ENCODE measurements around the gene PRR33. TPM values are rescaled to one million over a fixed set of nuclear protein-coding genes. Genes with fewer than 3 reads are reported as not detected.
"Not testable (repeated sequence)": the region's sequence is repeated elsewhere in the genome, so short reads cannot be mapped to it uniquely, and the experiment has no call there.

Gene PRR33
- not detected in 2 replicates for total RNA-seq (2012; rRNA removed)

DNA sequence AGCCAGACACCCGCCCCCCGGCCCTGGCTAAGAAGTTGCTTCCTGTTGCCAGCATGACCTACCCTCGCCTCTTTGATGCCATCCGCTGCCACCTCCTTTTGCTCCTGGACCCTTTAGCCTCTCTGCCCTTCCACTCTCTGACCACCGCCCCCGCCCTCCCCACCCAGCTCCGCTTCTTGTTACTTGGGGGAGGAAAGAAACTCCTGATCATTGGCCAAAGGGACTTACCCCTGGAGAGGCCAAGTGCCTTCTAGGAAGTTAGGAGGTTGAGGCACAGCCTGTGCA is at the start of gene PRR33:
PRR33 (minus strand) TSS at position 65 of the 285 bp plus-strand sequence. CDS start 1,311 bp downstream, outside the sequence.
- peaks cover 47% of the 10 kb centered on the region for H3K36me3 ChIP-seq (ENCODE audit: insufficient read depth, low read length)
- peaks cover 11% of the 10 kb centered on the region for H3K27me3 ChIP-seq (ENCODE audit: control insufficient read depth, insufficient read depth, low read length)
- H3K4me1 ChIP-seq (ENCODE audit: control insufficient read depth, insufficient read depth, low read length): peaks cover 33% of the 10 kb centered on the region
- H3K9me3 ChIP-seq (replicated peaks; ENCODE audit: low read length): no peaks in the 10 kb centered on the region
- H3K4me2 ChIP-seq (ENCODE audit: low read length): no peak within 1 kb of the TSS
- H3K4me3 ChIP-seq (ENCODE audit: low read length): no peak within 1 kb of the TSS
- peak within 1 kb of the TSS; percentile 47 for H3K9ac ChIP-seq (ENCODE audit: low read depth, low read length)

GRCh38 chr11:1939788-1940187 is 48.1 kb upstream of the PRR33 start:
- not testable (repeated sequence) for H3K27me3 ChIP-seq (ENCODE audit: control insufficient read depth, insufficient read depth, low read length); H3K36me3 ChIP-seq (ENCODE audit: insufficient read depth, low read length); H3K4me1 ChIP-seq (ENCODE audit: control insufficient read depth, insufficient read depth, low read length); H3K4me3 ChIP-seq (ENCODE audit: low read length); H3K4me2 ChIP-seq (ENCODE audit: low read length); H3K9ac ChIP-seq (ENCODE audit: low read depth, low read length); H3K9me3 ChIP-seq (replicated peaks; ENCODE audit: low read length)

DNA sequence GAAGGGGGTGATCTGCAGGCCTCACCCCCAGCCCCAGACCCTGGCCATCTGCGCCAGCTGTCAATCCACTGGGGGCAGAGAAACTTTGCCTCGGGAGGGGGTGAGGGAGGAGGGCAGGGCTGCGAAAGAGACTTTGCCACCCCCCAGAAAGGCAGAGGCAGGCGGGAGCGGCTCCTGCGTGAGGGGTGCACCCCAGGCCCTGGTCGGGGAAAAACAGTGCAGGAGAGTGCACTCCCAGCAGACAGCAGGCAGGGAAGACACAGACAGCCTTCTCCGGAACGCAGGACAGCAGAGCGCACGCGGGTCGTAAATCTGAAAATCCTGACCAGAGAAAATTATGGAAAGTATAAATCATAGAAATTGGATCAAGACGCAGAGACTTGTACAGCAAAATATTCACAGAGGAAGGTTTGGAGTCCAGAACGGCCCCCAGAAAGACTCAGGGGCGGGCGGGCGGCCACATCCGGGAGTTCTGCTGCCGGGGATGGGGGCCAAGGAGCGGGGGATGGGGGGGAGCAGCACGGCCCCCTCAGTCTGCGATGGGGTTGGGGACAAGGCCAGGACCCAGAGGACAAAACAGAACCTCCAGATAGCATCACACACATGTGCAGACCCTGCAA is 47.4 kb upstream of the PRR33 start:
- Histone ChIP-seq H3K4me2 (ENCODE audit: low read length) (no peak overlapping the region), H3K4me1 (ENCODE audit: control insufficient read depth, insufficient read depth, low read length) (no peaks in the 10 kb centered on the region), H3K9me3 (replicated peaks; ENCODE audit: low read length) (no peaks in the 10 kb centered on the region), H3K36me3 (ENCODE audit: insufficient read depth, low read length) (no peaks in the 10 kb centered on the region), H3K27me3 (ENCODE audit: control insufficient read depth, insufficient read depth, low read length) (peaks cover 9% of the 10 kb centered on the region), H3K4me3 (ENCODE audit: low read length) (no peak overlapping the region), H3K9ac (ENCODE audit: low read depth, low read length) (no peak overlapping the region)

DNA sequence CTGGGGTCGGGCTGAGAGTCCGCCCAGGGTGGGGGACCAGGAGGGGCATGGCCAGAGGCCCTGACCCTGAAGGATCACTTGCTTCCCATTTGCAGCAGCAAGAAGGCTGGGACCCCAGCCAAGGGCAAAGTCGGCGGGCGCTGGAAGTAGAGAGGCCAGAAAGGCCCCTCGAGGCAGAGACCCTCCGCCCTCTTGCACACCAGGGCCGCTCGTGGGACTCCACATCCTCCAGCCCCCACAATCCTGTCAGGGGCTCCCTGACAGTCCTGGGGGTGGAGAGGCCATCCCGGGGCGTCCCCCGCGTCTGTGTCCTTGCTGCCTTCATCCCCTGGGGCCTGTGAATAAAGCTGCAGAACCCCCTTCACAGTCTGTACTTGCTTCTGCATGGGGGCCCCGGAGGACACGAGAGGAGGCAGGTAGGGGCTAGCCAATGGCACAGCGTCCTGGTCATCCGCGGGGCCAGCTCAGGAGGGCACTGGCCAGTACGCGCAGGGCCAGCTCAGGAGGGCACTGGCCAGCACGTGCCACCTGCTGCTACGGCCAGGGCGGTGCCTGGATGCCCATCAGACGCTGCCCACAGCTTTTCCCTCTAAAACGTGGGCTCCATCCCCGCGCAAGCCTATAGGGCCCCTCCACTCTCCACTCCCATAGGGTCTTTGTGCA is 46.8 kb upstream of the PRR33 start:
- H3K27me3 ChIP-seq (ENCODE audit: control insufficient read depth, insufficient read depth, low read length): peaks cover 14% of the 10 kb centered on the region
- H3K36me3 ChIP-seq (ENCODE audit: insufficient read depth, low read length): no peaks in the 10 kb centered on the region
- H3K9me3 ChIP-seq (replicated peaks; ENCODE audit: low read length): no peaks in the 10 kb centered on the region
- no peak overlapping the region for H3K4me2 ChIP-seq (ENCODE audit: low read length)
- no peak overlapping the region for H3K4me3 ChIP-seq (ENCODE audit: low read length)
- H3K9ac ChIP-seq (ENCODE audit: low read depth, low read length): no peak overlapping the region
- no peaks in the 10 kb centered on the region for H3K4me1 ChIP-seq (ENCODE audit: control insufficient read depth, insufficient read depth, low read length)

DNA sequence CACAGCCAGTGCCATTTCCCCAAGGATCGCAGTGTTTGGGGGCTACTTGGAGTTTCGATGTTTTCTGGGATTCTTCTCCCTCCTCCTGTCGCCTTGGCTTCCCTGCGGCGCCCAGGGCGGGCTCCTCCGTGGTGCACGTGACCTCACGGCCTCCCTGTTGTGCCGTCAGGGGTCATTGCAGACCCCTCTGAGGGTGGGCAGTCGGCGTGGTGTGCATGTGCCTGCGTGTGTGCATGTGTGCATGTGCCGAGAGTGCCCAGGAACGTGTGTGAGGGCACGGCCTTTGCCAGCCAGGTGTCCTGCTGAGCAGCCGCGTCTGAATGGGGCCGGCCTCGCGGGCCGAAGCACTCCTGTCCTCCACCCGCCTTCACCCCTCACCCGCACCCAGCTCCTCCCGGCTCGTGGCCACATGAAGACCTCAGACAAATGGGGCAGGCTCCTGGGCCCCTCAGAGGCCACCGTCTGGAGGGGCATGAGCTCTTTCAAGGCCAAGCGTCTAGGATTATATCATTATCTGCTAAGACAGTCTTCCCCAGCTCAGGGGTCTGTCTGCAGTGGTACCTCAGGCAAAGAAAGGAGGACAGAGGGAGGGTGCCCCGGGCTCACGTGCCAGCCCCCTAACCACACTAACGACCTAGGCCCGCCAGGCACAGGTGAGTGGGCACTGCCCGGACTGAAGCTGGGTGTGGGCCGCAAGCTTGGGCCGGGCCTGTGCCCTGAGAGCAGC is 46.1 kb upstream of the PRR33 start:
- Histone ChIP-seq H3K36me3 (ENCODE audit: insufficient read depth, low read length) (no peaks in the 10 kb centered on the region), H3K9ac (ENCODE audit: low read depth, low read length) (no peak overlapping the region), H3K9me3 (replicated peaks; ENCODE audit: low read length) (no peaks in the 10 kb centered on the region), H3K4me2 (ENCODE audit: low read length) (no peak overlapping the region), H3K4me3 (ENCODE audit: low read length) (no peak overlapping the region), H3K4me1 (ENCODE audit: control insufficient read depth, insufficient read depth, low read length) (no peaks in the 10 kb centered on the region), H3K27me3 (ENCODE audit: control insufficient read depth, insufficient read depth, low read length) (peaks cover 19% of the 10 kb centered on the region)

DNA sequence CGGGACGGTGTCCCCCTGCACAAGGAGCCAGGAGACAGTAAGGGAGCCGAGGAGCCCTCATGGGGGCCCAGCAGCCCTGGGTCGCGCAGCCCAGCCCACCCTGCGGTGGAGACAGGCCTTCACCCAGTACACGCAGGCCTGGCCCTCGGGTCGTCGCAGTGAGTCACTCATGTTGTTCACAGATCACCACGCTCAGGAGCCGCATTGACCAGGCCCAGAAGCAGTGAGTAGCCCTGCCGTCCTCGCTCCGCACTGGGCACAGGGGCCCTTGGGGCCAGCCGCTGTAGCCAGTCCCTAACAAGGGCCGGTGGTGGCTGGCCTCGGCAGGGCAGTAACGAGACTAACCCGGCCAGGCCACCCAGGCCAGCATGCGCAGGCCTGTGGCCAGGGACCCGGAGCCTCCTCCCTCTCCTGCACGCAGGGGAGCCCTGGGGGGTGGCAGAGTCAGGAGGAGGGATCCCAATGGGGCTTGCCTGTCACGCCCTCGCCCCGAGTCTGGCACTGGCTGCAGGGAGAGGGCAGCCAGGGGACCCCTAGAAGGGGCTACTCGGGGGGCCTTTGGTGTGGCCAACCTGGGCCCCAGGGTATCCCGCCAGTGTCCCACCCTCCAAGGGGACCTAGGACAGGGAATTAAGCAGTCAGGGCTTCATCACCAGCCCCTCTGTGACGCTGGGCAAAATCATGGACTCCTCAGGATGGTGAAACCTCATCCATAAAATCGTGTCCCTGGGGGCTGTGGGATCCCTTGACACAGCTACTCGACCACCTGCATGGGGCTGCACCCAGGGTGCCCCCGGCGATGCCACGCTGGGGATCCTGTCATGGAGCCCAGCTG is 45.3 kb upstream of the PRR33 start:
- H3K4me1 ChIP-seq (ENCODE audit: control insufficient read depth, insufficient read depth, low read length): no peaks in the 10 kb centered on the region
- H3K27me3 ChIP-seq (ENCODE audit: control insufficient read depth, insufficient read depth, low read length): peaks cover 20% of the 10 kb centered on the region
- H3K4me2 ChIP-seq (ENCODE audit: low read length): no peak overlapping the region
- H3K36me3 ChIP-seq (ENCODE audit: insufficient read depth, low read length): no peaks in the 10 kb centered on the region
- no peak overlapping the region for H3K4me3 ChIP-seq (ENCODE audit: low read length)
- no peaks in the 10 kb centered on the region for H3K9me3 ChIP-seq (replicated peaks; ENCODE audit: low read length)
- H3K9ac ChIP-seq (ENCODE audit: low read depth, low read length): no peak overlapping the region

DNA sequence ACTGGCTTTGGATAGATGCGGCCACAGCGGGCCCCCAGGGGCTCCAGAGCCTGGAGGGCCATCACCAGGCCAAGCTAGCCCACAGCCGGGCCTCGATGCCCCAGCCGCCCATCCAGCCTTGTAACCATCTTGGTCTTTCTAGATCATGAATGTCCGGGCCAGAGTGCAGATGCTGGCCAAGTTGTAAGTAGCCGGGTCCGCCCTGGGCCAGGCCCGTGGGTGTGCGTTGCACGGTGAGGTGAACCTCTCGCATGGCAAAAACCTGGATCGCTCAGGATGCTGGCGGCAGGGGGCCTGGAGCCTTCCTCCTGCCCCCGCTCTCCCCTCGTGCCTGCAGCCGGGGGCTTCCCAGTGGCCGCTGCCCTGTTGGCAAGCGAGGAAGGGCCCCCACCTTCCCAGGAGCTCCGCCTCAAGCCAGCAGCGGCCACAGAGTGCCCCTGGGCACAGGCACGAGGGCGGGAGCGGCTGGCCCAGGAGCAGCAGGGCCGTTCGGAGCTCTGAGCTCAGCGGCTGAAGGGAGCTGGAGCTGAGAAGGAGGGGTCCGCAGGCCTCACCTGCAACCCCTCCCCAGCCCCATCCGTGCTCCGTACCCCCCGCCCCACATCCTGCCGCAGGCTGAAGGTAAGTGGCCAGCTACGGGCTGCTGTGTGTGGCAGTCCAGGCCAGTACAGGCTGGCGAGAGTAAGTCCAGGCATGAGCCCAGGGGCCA is 44.5 kb upstream of the PRR33 start:
- H3K4me3 ChIP-seq (ENCODE audit: low read length): no peak overlapping the region
- H3K4me2 ChIP-seq (ENCODE audit: low read length): no peak overlapping the region
- H3K9ac ChIP-seq (ENCODE audit: low read depth, low read length): no peak overlapping the region
- peaks cover 24% of the 10 kb centered on the region for H3K27me3 ChIP-seq (ENCODE audit: control insufficient read depth, insufficient read depth, low read length)
- H3K36me3 ChIP-seq (ENCODE audit: insufficient read depth, low read length): no peaks in the 10 kb centered on the region
- H3K4me1 ChIP-seq (ENCODE audit: control insufficient read depth, insufficient read depth, low read length): no peaks in the 10 kb centered on the region
- H3K9me3 ChIP-seq (replicated peaks; ENCODE audit: low read length): no peaks in the 10 kb centered on the region

GRCh38 chr11:1935156-1936071 is 43.7 kb upstream of the PRR33 start:
- H3K9me3 ChIP-seq (replicated peaks; ENCODE audit: low read length): no peaks in the 10 kb centered on the region
- no peaks in the 10 kb centered on the region for H3K4me1 ChIP-seq (ENCODE audit: control insufficient read depth, insufficient read depth, low read length)
- no peak overlapping the region for H3K4me2 ChIP-seq (ENCODE audit: low read length)
- H3K9ac ChIP-seq (ENCODE audit: low read depth, low read length): no peak overlapping the region
- no peaks in the 10 kb centered on the region for H3K36me3 ChIP-seq (ENCODE audit: insufficient read depth, low read length)
- no peak overlapping the region for H3K4me3 ChIP-seq (ENCODE audit: low read length)
- peaks cover 30% of the 10 kb centered on the region for H3K27me3 ChIP-seq (ENCODE audit: control insufficient read depth, insufficient read depth, low read length)

GRCh38 chr11:1934335-1935155 is 42.9 kb upstream of the PRR33 start:
- H3K9me3 ChIP-seq (replicated peaks; ENCODE audit: low read length): no peaks in the 10 kb centered on the region
- H3K27me3 ChIP-seq (ENCODE audit: control insufficient read depth, insufficient read depth, low read length): peaks cover 35% of the 10 kb centered on the region
- H3K4me3 ChIP-seq (ENCODE audit: low read length): no peak overlapping the region
- no peak overlapping the region for H3K4me2 ChIP-seq (ENCODE audit: low read length)
- no peak overlapping the region for H3K9ac ChIP-seq (ENCODE audit: low read depth, low read length)
- no peaks in the 10 kb centered on the region for H3K4me1 ChIP-seq (ENCODE audit: control insufficient read depth, insufficient read depth, low read length)
- no peaks in the 10 kb centered on the region for H3K36me3 ChIP-seq (ENCODE audit: insufficient read depth, low read length)

Measured in skeletal muscle satellite cell (primary cell).